Hepatocyte (in vitro differentiated cells): ENCODE measurements around the gene CEP85. TPM values are rescaled to one million over a fixed set of nuclear protein-coding genes. Genes with fewer than 3 reads are reported as not detected.

Experiments
- DNase-seq: peaks from one replicate; pipeline ENCODE4 v3.0.0-alpha.2; 2016; ENCODE audit warnings: low spot score
- H2AFZ ChIP-seq: fragments of 200-600 bp; sonication (generic); 2 replicates; pipeline ENCODE4 v1.6.0; 2016; ENCODE audit warnings: antibody characterized with exemption, mild to moderate bottlenecking
- H3K27ac ChIP-seq: fragments of 200-600 bp; sonication (generic); 2 replicates; pipeline ENCODE4 v1.5.1; 2016; ENCODE audit warnings: mild to moderate bottlenecking
- H3K27me3 ChIP-seq: fragments of 200-600 bp; sonication (generic); 2 replicates; pipeline ENCODE4 v1.6.1; 2016
- H3K36me3 ChIP-seq: fragments of 200-600 bp; sonication (generic); replicated peaks from 2 replicates; pipeline ENCODE4 v1.5.1; 2016; ENCODE audit warnings: low read depth; ENCODE audit not compliant: insufficient read depth
- H3K4me1 ChIP-seq: fragments of 200-600 bp; sonication (generic); 2 replicates; pipeline ENCODE4 v1.5.1; 2016; ENCODE audit warnings: mild to moderate bottlenecking, moderate library complexity; ENCODE audit not compliant: insufficient read depth
- H3K4me2 ChIP-seq: fragments of 200-600 bp; sonication (generic); 2 replicates; pipeline ENCODE4 v1.6.0; 2016
- H3K4me3 ChIP-seq: fragments of 200-600 bp; sonication (generic); 2 replicates; pipeline ENCODE4 v1.5.1; 2016; ENCODE audit warnings: mild to moderate bottlenecking
- H3K79me2 ChIP-seq: fragments of 200-600 bp; sonication (generic); 2 replicates; pipeline ENCODE4 v1.6.0; 2017; ENCODE audit warnings: mild to moderate bottlenecking
- H3K9me2 ChIP-seq: fragments of 200-600 bp; sonication (generic); replicated peaks from 2 replicates; pipeline ENCODE4 v1.6.0; 2017; ENCODE audit warnings: mild to moderate bottlenecking; ENCODE audit not compliant: insufficient read depth
- H3K9me3 ChIP-seq: fragments of 200-600 bp; sonication (generic); 2 replicates; pipeline ENCODE4 v1.5.1; 2016; ENCODE audit warnings: low read depth, mild to moderate bottlenecking
- H4K20me1 ChIP-seq: fragments of 200-600 bp; sonication (generic); 2 replicates; pipeline ENCODE4 v1.6.0; 2016; ENCODE audit warnings: mild to moderate bottlenecking; ENCODE audit not compliant: insufficient read depth, poor library complexity, severe bottlenecking
- EZH2 ChIP-seq: fragments of 200-600 bp; sonication (generic); IDR thresholded peaks from 2 replicates; pipeline ENCODE4 v1.6.1; 2016; ENCODE audit warnings: antibody characterized with exemption, mild to moderate bottlenecking, borderline replicate concordance
- EZH2phosphoT487 ChIP-seq: fragments of 200-600 bp; sonication (generic); IDR thresholded peaks from one replicate; pipeline ENCODE4 v1.6.1; 2018; ENCODE audit warnings: antibody characterized with exemption, mild to moderate bottlenecking, low read depth, moderate library complexity; ENCODE audit not compliant: unreplicated experiment, severe bottlenecking
- WGBS: methylation state at CpG from one replicate; pipeline ENCODE4 v1.1.6; 2016; ENCODE audit warnings: low lambda C conversion rate; ENCODE audit errors: missing lambda C conversion rate; 5-methylcytosine and 5-hydroxymethylcytosine counted together
- polyA plus RNA-seq: library from polyadenylated mRNA; unstranded; fragments of >200 nt; fragmentation: Nextera tagmentation; extraction: Ambion mirVana; gene quantifications from 2 replicates; pipeline ENCODE4 v1.2.1, GENCODE V29; 2016
- total RNA-seq: library from RNA; depleted of rRNA; stranded (reverse); fragments of >200 nt; gene quantifications from 2 replicates; pipeline ENCODE4 v1.2.3, GENCODE V29; 2014
- TF ChIP-seq, protein P1 (sequence below): fragments of 200-600 bp; sonication (generic); IDR thresholded peaks from 2 replicates; pipeline ENCODE4 v1.5.1; 2016; ENCODE audit warnings: antibody characterized with exemption, mild to moderate bottlenecking; ENCODE audit not compliant: poor library complexity

The CEP85 gene
- total and polyA plus RNA-seq, 2 experiments from 2014 or later = 12.4 to 14.6 TPM

GRCh38 chr1:26327956-26328362 is 94.0 kb downstream of the CEP85 start:
- no peak for DNase-seq
- H3K9me3 ChIP-seq = no peaks in the 10 kb centered on the region
- H3K27me3 ChIP-seq = no peaks in the 10 kb centered on the region
- no peak overlapping the region for H3K4me3 ChIP-seq
- no peaks in the 10 kb centered on the region for H3K36me3 ChIP-seq
- no peak overlapping the region for H3K27ac ChIP-seq
- no peaks in the 10 kb centered on the region for H4K20me1 ChIP-seq
- TF ChIP-seq EZH2phosphoT487 (no peak), EZH2 (no peak)
- TF ChIP-seq, protein P1, sequence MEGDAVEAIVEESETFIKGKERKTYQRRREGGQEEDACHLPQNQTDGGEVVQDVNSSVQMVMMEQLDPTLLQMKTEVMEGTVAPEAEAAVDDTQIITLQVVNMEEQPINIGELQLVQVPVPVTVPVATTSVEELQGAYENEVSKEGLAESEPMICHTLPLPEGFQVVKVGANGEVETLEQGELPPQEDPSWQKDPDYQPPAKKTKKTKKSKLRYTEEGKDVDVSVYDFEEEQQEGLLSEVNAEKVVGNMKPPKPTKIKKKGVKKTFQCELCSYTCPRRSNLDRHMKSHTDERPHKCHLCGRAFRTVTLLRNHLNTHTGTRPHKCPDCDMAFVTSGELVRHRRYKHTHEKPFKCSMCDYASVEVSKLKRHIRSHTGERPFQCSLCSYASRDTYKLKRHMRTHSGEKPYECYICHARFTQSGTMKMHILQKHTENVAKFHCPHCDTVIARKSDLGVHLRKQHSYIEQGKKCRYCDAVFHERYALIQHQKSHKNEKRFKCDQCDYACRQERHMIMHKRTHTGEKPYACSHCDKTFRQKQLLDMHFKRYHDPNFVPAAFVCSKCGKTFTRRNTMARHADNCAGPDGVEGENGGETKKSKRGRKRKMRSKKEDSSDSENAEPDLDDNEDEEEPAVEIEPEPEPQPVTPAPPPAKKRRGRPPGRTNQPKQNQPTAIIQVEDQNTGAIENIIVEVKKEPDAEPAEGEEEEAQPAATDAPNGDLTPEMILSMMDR = no peak
- H3K79me2 ChIP-seq = no peaks in the 10 kb centered on the region
- H3K4me1 ChIP-seq = no peaks in the 10 kb centered on the region
- no peak overlapping the region for H2AFZ ChIP-seq
- WGBS = 86% methylated on average over 8 of the region's 8 CpGs
- no peak overlapping the region for H3K4me2 ChIP-seq
- H3K9me2 ChIP-seq = no peaks in the 10 kb centered on the region

Other genes with a start within 250 kb of the CEP85 start
- gene PAFAH2, start 236.1 kb upstream of the CEP85 start, total RNA-seq = 19.6 and 24.6 TPM in 2 replicates
- gene PAFAH2, start 236.1 kb upstream of the CEP85 start, polyA plus RNA-seq = 22.7 TPM in 2 replicates
- gene EXTL1, start 212.4 kb upstream of the CEP85 start, total RNA-seq = 0.17 and 0.84 TPM in 2 replicates
- gene EXTL1, start 212.4 kb upstream of the CEP85 start, polyA plus RNA-seq = 1.3 and 1.6 TPM in 2 replicates
- gene SLC30A2, start 188.1 kb upstream of the CEP85 start, total RNA-seq = 1.8 and 6.6 TPM in 2 replicates
- gene SLC30A2, start 188.1 kb upstream of the CEP85 start, polyA plus RNA-seq = 4.5 and 4.8 TPM in 2 replicates
- 2.9 and 5.7 TPM in 2 replicates for gene TRIM63, start 166.6 kb upstream of the CEP85 start, total RNA-seq
- gene TRIM63, start 166.6 kb upstream of the CEP85 start, polyA plus RNA-seq = 8.2 and 9.5 TPM in 2 replicates
- gene PDIK1L, start 122.4 kb upstream of the CEP85 start, total RNA-seq = 12.5 and 16.8 TPM in 2 replicates
- 2.6 and 4.4 TPM in 2 replicates for gene PDIK1L, start 122.4 kb upstream of the CEP85 start, polyA plus RNA-seq
- gene FAM110D, start 75.1 kb upstream of the CEP85 start, total RNA-seq = 0.10 and 0.16 TPM in 2 replicates
- gene FAM110D, start 75.1 kb upstream of the CEP85 start, polyA plus RNA-seq = 0.40 and 0.44 TPM in 2 replicates
- gene C1orf232, start 65.2 kb upstream of the CEP85 start, total RNA-seq = not detected in 2 replicates
- not detected in 2 replicates for gene C1orf232, start 65.2 kb upstream of the CEP85 start, polyA plus RNA-seq
- 20.5 and 25.7 TPM in 2 replicates for gene ZNF593, start 64.3 kb upstream of the CEP85 start, total RNA-seq
- gene ZNF593, start 64.3 kb upstream of the CEP85 start, polyA plus RNA-seq = 69.1 and 71.8 TPM in 2 replicates
- 0.10 TPM in 1 of 2 replicates, not detected in the other for gene ZNF593OS, start 62.4 kb upstream of the CEP85 start, total RNA-seq
- 0.45 and 2.1 TPM in 2 replicates for gene ZNF593OS, start 62.4 kb upstream of the CEP85 start, polyA plus RNA-seq
- 13.3 and 18.1 TPM in 2 replicates for gene CNKSR1, start 56.7 kb upstream of the CEP85 start, total RNA-seq
- 31.4 and 38.6 TPM in 2 replicates for gene CNKSR1, start 56.7 kb upstream of the CEP85 start, polyA plus RNA-seq
- not detected in 2 replicates for gene CATSPER4, start 43.6 kb upstream of the CEP85 start, total RNA-seq
- 0.07 TPM in 1 of 2 replicates, not detected in the other for gene CATSPER4, start 43.6 kb upstream of the CEP85 start, polyA plus RNA-seq
- gene SH3BGRL3, start 45.9 kb downstream of the CEP85 start, total RNA-seq = 35.9 and 36.6 TPM in 2 replicates
- 411 and 420 TPM in 2 replicates for gene SH3BGRL3, start 45.9 kb downstream of the CEP85 start, polyA plus RNA-seq
- gene UBXN11, start 72.4 kb downstream of the CEP85 start, total RNA-seq = 3.1 and 6.9 TPM in 2 replicates
- 17.1 and 34.0 TPM in 2 replicates for gene UBXN11, start 72.4 kb downstream of the CEP85 start, polyA plus RNA-seq
- gene CD52, start 83.8 kb downstream of the CEP85 start, total RNA-seq = 1.2 and 8.1 TPM in 2 replicates
- 3.9 and 12.9 TPM in 2 replicates for gene CD52, start 83.8 kb downstream of the CEP85 start, polyA plus RNA-seq
- 7.1 and 15.6 TPM in 2 replicates for gene CRYBG2, start 119.9 kb downstream of the CEP85 start, total RNA-seq
- gene CRYBG2, start 119.9 kb downstream of the CEP85 start, polyA plus RNA-seq = 20.1 and 21.6 TPM in 2 replicates
- gene ZNF683, start 138.6 kb downstream of the CEP85 start, total RNA-seq = not detected in 2 replicates
- gene ZNF683, start 138.6 kb downstream of the CEP85 start, polyA plus RNA-seq = not detected in 2 replicates
- 0.43 and 0.64 TPM in 2 replicates for gene LIN28A, start 176.6 kb downstream of the CEP85 start, total RNA-seq
- gene LIN28A, start 176.6 kb downstream of the CEP85 start, polyA plus RNA-seq = 0.13 and 0.23 TPM in 2 replicates
- gene DHDDS, start 198.1 kb downstream of the CEP85 start, total RNA-seq = 34.2 and 42.9 TPM in 2 replicates
- gene DHDDS, start 198.1 kb downstream of the CEP85 start, polyA plus RNA-seq = 44.9 and 53.9 TPM in 2 replicates
- 214 and 215 TPM in 2 replicates for gene HMGN2, start 238.2 kb downstream of the CEP85 start, total RNA-seq
- 467 and 520 TPM in 2 replicates for gene HMGN2, start 238.2 kb downstream of the CEP85 start, polyA plus RNA-seq